H1 (cell line): ENCODE measurements around the gene CISTR. TPM values are rescaled to one million over a fixed set of nuclear protein-coding genes. Genes with fewer than 3 reads are reported as not detected.

Source experiments
- CTCF ChIA-PET: fragments of 300-600 bp; sonication (Branson Sonifier 250); formaldehyde crosslinking; loops from one replicate; lab custom pipeline; 2021; ENCODE audit not compliant: partially characterized antibody; lab: Charles Lee
- POLR2A ChIA-PET: fragments of 300-600 bp; sonication (Branson Sonifier 250); formaldehyde crosslinking; loops from one replicate; lab custom pipeline; 2021; ENCODE audit warnings: inconsistent platforms; ENCODE audit not compliant: partially characterized antibody; lab: Charles Lee
- DNase-seq, 2 experiments: peaks; one replicate each; pipeline versions ENCODE4 v3.0.0 to v3.0.0-alpha.2; 2010 to 2022; ENCODE audit warnings: low spot score in 2 of 2, low read depth in 1 of 2, mixed read lengths in 1 of 2
- FAIRE-seq: peaks from 2 replicates; lab custom pipeline; 2011; peaks lifted over from hg19 to GRCh38; lab: Jason Lieb, UNC
- H2AFZ ChIP-seq: 2 replicates; pipeline ENCODE4 v1.8.1; 2012; ENCODE audit warnings: low read length, inconsistent platforms
- H2AK5ac ChIP-seq: 2 replicates; pipeline ENCODE4 v1.6.1; 2013; ENCODE audit warnings: low read depth, low read length
- H2BK120ac ChIP-seq: replicated peaks from 2 replicates; pipeline ENCODE3; 2013; ENCODE audit warnings: low read depth, low read length, inconsistent platforms
- H2BK12ac ChIP-seq: 2 replicates; pipeline ENCODE4 v1.6.1; 2013; ENCODE audit warnings: low read depth, low read length
- H2BK15ac ChIP-seq: 2 replicates; pipeline ENCODE4 v1.6.1; 2013; ENCODE audit warnings: low read length
- H2BK20ac ChIP-seq: 2 replicates; pipeline ENCODE4 v1.6.1; 2013; ENCODE audit warnings: low read length
- H2BK5ac ChIP-seq: 2 replicates; pipeline ENCODE4 v1.6.1; 2013; ENCODE audit warnings: low read depth, low read length
- H3K14ac ChIP-seq: 2 replicates; pipeline ENCODE4 v1.6.1; 2013; ENCODE audit warnings: inconsistent platforms; ENCODE audit not compliant: insufficient read length
- H3K18ac ChIP-seq: 2 replicates; pipeline ENCODE4 v1.6.1; 2013; ENCODE audit warnings: low read length; ENCODE audit errors: extremely low read depth
- H3K23ac ChIP-seq: 2 replicates; pipeline ENCODE4 v1.6.1; 2013; ENCODE audit warnings: inconsistent platforms; ENCODE audit not compliant: insufficient read length
- H3K23me2 ChIP-seq: 2 replicates; pipeline ENCODE4 v1.6.1; 2013; ENCODE audit warnings: low read depth, low read length
- H3K27ac ChIP-seq: 2 replicates; pipeline ENCODE4 v1.6.1; 2011; ENCODE audit warnings: low read depth, low read length, inconsistent platforms
- H3K27me3 ChIP-seq, 4 experiments: replicated peaks in 1 of 4; 1 replicate in 1 of 4; 2 replicates in 3 of 4; pipeline versions ENCODE4 v1.6.1 to v1.8.1; 2011 to 2013; ENCODE audit warnings: low read length in 3 of 4, mild to moderate bottlenecking in 3 of 4, inconsistent platforms in 2 of 4, mixed read lengths in 2 of 4, moderate library complexity in 1 of 4; ENCODE audit not compliant: control insufficient read depth in 3 of 4, insufficient read depth in 3 of 4; ENCODE audit errors: extremely low read depth in 1 of 4
- H3K36me3 ChIP-seq, 4 experiments: 2 replicates each; pipeline versions ENCODE4 v1.6.1 to v1.8.1; 2011 to 2013; ENCODE audit warnings: mild to moderate bottlenecking in 4 of 4, low read length in 3 of 4, moderate library complexity in 2 of 4, control low read depth in 1 of 4, inconsistent platforms in 1 of 4; ENCODE audit not compliant: insufficient read depth in 4 of 4, control insufficient read depth in 2 of 4
- H3K4ac ChIP-seq: replicated peaks from 2 replicates; pipeline ENCODE3; 2013; ENCODE audit warnings: low read length, low read depth, mixed read lengths, inconsistent platforms; ENCODE audit not compliant: insufficient read length
- H3K4me1 ChIP-seq, 4 experiments: replicated peaks in 1 of 4; 1 replicate in 1 of 4; 2 replicates in 3 of 4; pipeline versions ENCODE4 v1.6.1 to v1.8.1; 2011 to 2013; ENCODE audit warnings: low read length in 3 of 4, inconsistent platforms in 2 of 4, mixed read lengths in 1 of 4; ENCODE audit not compliant: insufficient read depth in 4 of 4, control insufficient read depth in 3 of 4
- H3K4me2 ChIP-seq, 2 experiments: 2 replicates each; pipeline versions ENCODE4 v1.6.1 to v1.8.1; 2011 to 2013; ENCODE audit warnings: low read depth in 2 of 2, low read length in 2 of 2, control low read depth in 1 of 2, inconsistent platforms in 1 of 2, mild to moderate bottlenecking in 1 of 2; ENCODE audit not compliant: insufficient read depth in 1 of 2
- H3K4me3 ChIP-seq, 4 experiments: fragments of 200-600, 300-600 bp in 1 of 4; sonication (generic), shearing (Covaris generic), sonication (Bioruptor Twin) in 1 of 4; 2 replicates each; pipeline versions ENCODE4 v1.5.1 to v1.8.1; 2011 to 2016; ENCODE audit warnings: low read length in 4 of 4, low read depth in 3 of 4, control low read depth in 2 of 4, inconsistent platforms in 2 of 4, mild to moderate bottlenecking in 2 of 4, mixed read lengths in 1 of 4, moderate library complexity in 1 of 4; ENCODE audit not compliant: insufficient read depth in 2 of 4; ENCODE audit errors: extremely low read depth in 1 of 4
- H3K56ac ChIP-seq: replicated peaks from 2 replicates; pipeline ENCODE3; 2013; ENCODE audit warnings: low read depth, mild to moderate bottlenecking, mixed read lengths, low read length, inconsistent platforms; ENCODE audit not compliant: insufficient read length
- H3K79me1 ChIP-seq: 2 replicates; pipeline ENCODE4 v1.6.1; 2013; ENCODE audit warnings: low read depth, low read length, control low read depth
- H3K79me2 ChIP-seq, 2 experiments: 2 replicates each; pipeline versions ENCODE4 v1.6.1 to v1.8.1; 2012 to 2013; ENCODE audit warnings: low read length in 2 of 2, mild to moderate bottlenecking in 2 of 2, inconsistent platforms in 1 of 2; ENCODE audit not compliant: insufficient read depth in 2 of 2, control insufficient read depth in 1 of 2
- H3K9ac ChIP-seq, 4 experiments: replicated peaks in 1 of 4; 1 replicate in 1 of 4; 2 replicates in 3 of 4; pipeline versions ENCODE4 v1.6.1 to v1.8.1; 2011 to 2013; ENCODE audit warnings: low read depth in 3 of 4, low read length in 3 of 4, control low read depth in 2 of 4, mild to moderate bottlenecking in 2 of 4, moderate library complexity in 2 of 4, inconsistent platforms in 1 of 4; ENCODE audit errors: extremely low read depth in 1 of 4
- H3K9me3 ChIP-seq, 2 experiments: 2 replicates each; pipeline versions ENCODE4 v1.6.1 to v1.8.1; 2012 to 2013; ENCODE audit warnings: mild to moderate bottlenecking in 2 of 2, moderate library complexity in 2 of 2, control low read depth in 1 of 2, inconsistent platforms in 1 of 2, low read depth in 1 of 2, low read length in 1 of 2, mixed read lengths in 1 of 2; ENCODE audit not compliant: insufficient read depth in 2 of 2
- H4K20me1 ChIP-seq, 2 experiments: replicated peaks in 1 of 2; 2 replicates each; pipeline versions ENCODE3 to v1.8.1; 2011 to 2013; ENCODE audit warnings: inconsistent platforms in 2 of 2, low read length in 2 of 2, mild to moderate bottlenecking in 1 of 2; ENCODE audit not compliant: insufficient read depth in 2 of 2, control insufficient read depth in 1 of 2
- H4K5ac ChIP-seq: 2 replicates; pipeline ENCODE4 v1.6.1; 2013; ENCODE audit warnings: low read length, low read depth, mixed read lengths, inconsistent platforms; ENCODE audit not compliant: insufficient read length
- H4K8ac ChIP-seq: 2 replicates; pipeline ENCODE4 v1.8.0; 2013; ENCODE audit warnings: mild to moderate bottlenecking, moderate library complexity, low read length, inconsistent platforms; ENCODE audit not compliant: insufficient read depth; ENCODE audit errors: extremely low read depth
- H4K91ac ChIP-seq: replicated peaks from 2 replicates; pipeline ENCODE3; 2013; ENCODE audit warnings: low read length, mixed read lengths, inconsistent platforms; ENCODE audit not compliant: insufficient read length
- CBX8 ChIP-seq: fragments of 300-800, 300-1000 bp; sonication (generic); IDR thresholded peaks from 2 replicates; pipeline ENCODE4 v1.7.1; 2016; ENCODE audit warnings: low read depth, low read length, borderline replicate concordance
- HDAC2 ChIP-seq, 2 experiments: fragments of 300-600 bp in 1 of 2; sonication (generic) in 1 of 2; IDR thresholded peaks; 2 replicates each; pipeline ENCODE4 v1.6.1; 2011 to 2012; ENCODE audit warnings: low read depth in 2 of 2, low read length in 2 of 2, mild to moderate bottlenecking in 2 of 2, moderate library complexity in 2 of 2, borderline replicate concordance in 1 of 2, inconsistent platforms in 1 of 2
- JUN ChIP-seq: IDR thresholded peaks from 2 replicates; pipeline ENCODE4 v1.6.1; 2011; ENCODE audit warnings: low read depth, mild to moderate bottlenecking, improper control_type of control experiment, low read length
- KDM4A ChIP-seq: IDR thresholded peaks from one replicate; pipeline ENCODE4 v1.7.1; 2012; ENCODE audit warnings: low read depth, mild to moderate bottlenecking, moderate library complexity, low read length, inconsistent platforms; ENCODE audit not compliant: severe bottlenecking
- POLR2A ChIP-seq, 2 experiments: IDR thresholded peaks; 1 replicate in 1 of 2; 2 replicates in 1 of 2; pipeline ENCODE4 v1.6.1; 2011; ENCODE audit warnings: low read depth in 2 of 2, low read length in 2 of 2, mild to moderate bottlenecking in 2 of 2; ENCODE audit errors: control extremely low read depth in 1 of 2
- SP2 ChIP-seq: IDR thresholded peaks from 2 replicates; pipeline ENCODE4 v1.6.1; 2012; ENCODE audit warnings: mild to moderate bottlenecking, low read length, inconsistent platforms
- WGBS, 2 experiments: shearing (Covaris generic) in 1 of 2; methylation state at CpG; one replicate each; pipeline versions ENCODE4 v1.1.6 to v1.1.7; 2013 to 2015; ENCODE audit warnings: low lambda C conversion rate in 2 of 2, mixed read lengths in 2 of 2, inconsistent platforms in 1 of 2, low coverage in 1 of 2, missing lambda C conversion rate in 1 of 2; ENCODE audit not compliant: insufficient replicate concordance in 2 of 2, insufficient coverage in 1 of 2, insufficient read length in 1 of 2; ENCODE audit errors: extremely low coverage in 1 of 2, missing lambda C conversion rate in 1 of 2; 5-methylcytosine and 5-hydroxymethylcytosine counted together
- polyA plus RNA-seq, 7 experiments: library from polyadenylated mRNA; depleted of rRNA in 3 of 7; stranded (reverse) in 5 of 7; unstranded in 2 of 7; fragments of >200 nt in 5 of 7; fragments of 200-250 nt in 2 of 7; gene quantifications; 1 replicate in 5 of 7; 2 replicates in 1 of 7; 4 replicates in 1 of 7; pipeline versions ENCODE4 v1.2.1 to v1.2.3, GENCODE V29; 2011 to 2013; ENCODE audit warnings: missing spikeins in 2 of 7, mixed read lengths in 2 of 7
- total RNA-seq: library from RNA; stranded (reverse); fragmentation: NEBNext Ultra II Directional; extraction: Animal tissue kit (Norgen Biotek cat#: 25700); gene quantifications from 2 replicates; pipeline ENCODE4 v1.2.1, GENCODE V29; 2021
- TF ChIP-seq, protein P1 (sequence below), 3 experiments: IDR thresholded peaks; 1 replicate in 2 of 3; 2 replicates in 1 of 3; pipeline versions ENCODE4 v1.5.1 to v1.6.1; 2011; ENCODE audit warnings: low read length in 3 of 3, mild to moderate bottlenecking in 3 of 3, inconsistent platforms in 2 of 3, low read depth in 1 of 3, moderate library complexity in 1 of 3; ENCODE audit not compliant: insufficient read depth in 1 of 3; ENCODE audit errors: control extremely low read depth in 1 of 3

The CISTR gene
- total and polyA plus RNA-seq, 2 of the 8 experiments (the other 6 are each of a cell fraction or from before 2014, with no cell fraction given) = not detected

DNA sequence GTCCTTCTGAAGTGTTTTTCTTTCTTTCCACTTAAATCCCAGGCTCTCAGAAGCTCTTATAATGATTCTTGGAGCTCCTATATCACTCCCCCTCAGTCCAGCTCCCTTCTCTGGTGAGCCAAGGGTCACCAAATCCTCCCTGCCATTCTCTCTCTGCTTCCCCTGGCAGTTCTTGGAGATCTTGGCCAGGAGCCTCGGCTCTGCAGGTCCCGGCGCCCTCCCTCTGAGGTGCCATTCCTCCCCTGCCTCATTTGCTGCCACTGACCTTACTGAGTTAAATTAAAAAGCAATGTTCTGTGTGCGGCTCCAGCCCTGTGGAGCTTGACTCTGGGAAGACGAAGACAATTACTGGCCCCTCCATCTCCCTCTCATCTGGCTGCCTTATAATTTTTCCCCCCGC, 7.0 kb downstream of the CISTR start:
- Histone ChIP-seq H3K23ac (no peak overlapping the region), H4K91ac (no peak overlapping the region), H3K9me3 (no peaks in the 10 kb centered on the region), H3K36me3 (no peaks in the 10 kb centered on the region), H3K23me2 (no peaks in the 10 kb centered on the region; the same call in 1 of the 2 replicates), H3K4me1 (peaks cover 0 to 11% (median 1%) of the 10 kb centered on the region in 4 experiments; a peak in 4 of 7 replicates), H3K79me1 (no peaks in the 10 kb centered on the region), H2AK5ac (no peak overlapping the region), H2BK15ac (no peak overlapping the region), H2BK20ac (no peak overlapping the region), H3K18ac (no peak overlapping the region), H3K79me2 (no peaks in the 10 kb centered on the region), H3K9ac (no peak overlapping the region), H4K5ac (no peak overlapping the region), H3K56ac (no peak overlapping the region), H3K27ac (no peak overlapping the region), H2BK12ac (0 out of 2 replicates have a peak overlapping the region, but pooled peaks have one; percentile 27), H3K14ac (no peak overlapping the region), H2BK120ac (no peak overlapping the region), H3K4ac (no peak overlapping the region), H2BK5ac (no peak overlapping the region), H4K20me1 (no peaks in the 10 kb centered on the region), H3K27me3 (peaks cover 33 to 73% (median 53%) of the 10 kb centered on the region in 4 experiments), H3K4me2 (no peak overlapping the region), H4K8ac (no peak overlapping the region), H2AFZ (no peak overlapping the region), H3K4me3 (no peak overlapping the region)
- 64% methylated on average over 6 of the region's 6 CpGs; no CpG with 5 or more reads in 1 of the 2 experiments for WGBS, 2 experiments
- FAIRE-seq = no peak
- DNase-seq = no peak
- ChIA-PET POLR2A (no interaction called here), CTCF (interaction anchor here (0.8 to 21.0 kb wide), 22 partner anchors 11 to 456 kb away, joined by 3 to 531 read pairs (median 8); partner anchors contain the start of gene CALCOCO1)
- TF ChIP-seq POLR2A (IDR thresholded peaks at IDR 0.05; ENCODE audit: control extremely low read depth in 1 of 2, low read depth in 2 of 2, low read length in 2 of 2) (no peak), SP2 (no peak), JUN (no peak), CBX8 (no peak), KDM4A (no peak), HDAC2 (IDR thresholded peaks at IDR 0.05; ENCODE audit: borderline replicate concordance in 1 of 2, low read depth in 2 of 2, low read length in 2 of 2) (no peak)
- TF ChIP-seq, protein P1, sequence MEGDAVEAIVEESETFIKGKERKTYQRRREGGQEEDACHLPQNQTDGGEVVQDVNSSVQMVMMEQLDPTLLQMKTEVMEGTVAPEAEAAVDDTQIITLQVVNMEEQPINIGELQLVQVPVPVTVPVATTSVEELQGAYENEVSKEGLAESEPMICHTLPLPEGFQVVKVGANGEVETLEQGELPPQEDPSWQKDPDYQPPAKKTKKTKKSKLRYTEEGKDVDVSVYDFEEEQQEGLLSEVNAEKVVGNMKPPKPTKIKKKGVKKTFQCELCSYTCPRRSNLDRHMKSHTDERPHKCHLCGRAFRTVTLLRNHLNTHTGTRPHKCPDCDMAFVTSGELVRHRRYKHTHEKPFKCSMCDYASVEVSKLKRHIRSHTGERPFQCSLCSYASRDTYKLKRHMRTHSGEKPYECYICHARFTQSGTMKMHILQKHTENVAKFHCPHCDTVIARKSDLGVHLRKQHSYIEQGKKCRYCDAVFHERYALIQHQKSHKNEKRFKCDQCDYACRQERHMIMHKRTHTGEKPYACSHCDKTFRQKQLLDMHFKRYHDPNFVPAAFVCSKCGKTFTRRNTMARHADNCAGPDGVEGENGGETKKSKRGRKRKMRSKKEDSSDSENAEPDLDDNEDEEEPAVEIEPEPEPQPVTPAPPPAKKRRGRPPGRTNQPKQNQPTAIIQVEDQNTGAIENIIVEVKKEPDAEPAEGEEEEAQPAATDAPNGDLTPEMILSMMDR (IDR thresholded peaks at IDR 0.05; ENCODE audit: control extremely low read depth in 1 of 3, insufficient read depth in 1 of 3, low read depth in 1 of 3, low read length in 3 of 3) = no peak
